SK-N-SH (cell line): ENCODE results near the gene EXOC6B. TPM values are rescaled to one million over a fixed set of nuclear protein-coding genes. Genes with fewer than 3 reads are reported as not detected.

ENCODE experiments used
- CTCF ChIA-PET: fragments of 300-600, 350-600 bp; formaldehyde crosslinking; extraction: SDS; loops from one replicate; lab custom pipeline; 2021; lab: Yijun Ruan, JAX
- POLR2A ChIA-PET: fragments of 350-600 bp; sonication (Branson Sonifier 250); formaldehyde crosslinking; extraction: SDS; loops from one replicate; lab custom pipeline; 2020; ENCODE audit warnings: antibody characterized with exemption, inconsistent platforms; lab: Yijun Ruan, JAX
- DNase-seq: peaks from one replicate; pipeline ENCODE4 v3.0.0; 2012
- H2AFZ ChIP-seq: fragments of 200-600 bp; sonication (generic); 2 replicates; pipeline ENCODE4 v1.8.1; 2016; ENCODE audit warnings: antibody characterized with exemption, mild to moderate bottlenecking, low read depth
- H3F3A ChIP-seq: fragments of 200-600 bp; sonication (generic); replicated peaks from 2 replicates; pipeline ENCODE3; 2016; ENCODE audit warnings: antibody characterized with exemption, mild to moderate bottlenecking; ENCODE audit not compliant: insufficient read depth
- H3K27ac ChIP-seq, 2 experiments: fragments of 200-500 bp in 1 of 2; fragments of 200-600 bp in 1 of 2; sonication (Bioruptor generic) in 1 of 2; sonication (generic), shearing (Covaris generic) in 1 of 2; 2 replicates each; pipeline versions ENCODE4 v1.5.1 to v1.6.1; 2014 to 2016; ENCODE audit warnings: low read depth in 2 of 2, inconsistent platforms in 1 of 2, low read length in 1 of 2, mild to moderate bottlenecking in 1 of 2, mixed read lengths in 1 of 2
- H3K27me3 ChIP-seq: fragments of 200-600 bp; sonication (generic), shearing (Covaris generic); 2 replicates; pipeline ENCODE4 v1.6.1; 2016; ENCODE audit warnings: mixed run types; ENCODE audit not compliant: insufficient read depth
- H3K36me3 ChIP-seq, 2 experiments: fragments of 200-500 bp in 1 of 2; fragments of 200-600 bp in 1 of 2; sonication (Bioruptor generic) in 1 of 2; sonication (generic) in 1 of 2; replicated peaks in 1 of 2; 2 replicates each; pipeline versions ENCODE3 to v1.5.1; 2014 to 2016; ENCODE audit warnings: low read length in 1 of 2, mild to moderate bottlenecking in 1 of 2; ENCODE audit not compliant: insufficient read depth in 2 of 2, control insufficient read depth in 1 of 2
- H3K4me1 ChIP-seq, 2 experiments: fragments of 200-500 bp in 1 of 2; fragments of 200-600 bp in 1 of 2; sonication (Bioruptor generic) in 1 of 2; sonication (generic), shearing (Covaris generic) in 1 of 2; 2 replicates each; pipeline versions ENCODE4 v1.5.1 to v1.6.1; 2014 to 2016; ENCODE audit warnings: low read depth in 1 of 2, low read length in 1 of 2, mixed run types in 1 of 2; ENCODE audit not compliant: insufficient read depth in 2 of 2, control insufficient read depth in 1 of 2
- H3K4me2 ChIP-seq: fragments of 200-600 bp; sonication (generic), shearing (Covaris generic); 2 replicates; pipeline ENCODE4 v1.6.1; 2017; ENCODE audit warnings: mixed run types
- H3K4me3 ChIP-seq, 2 experiments: fragments of 200-500 bp in 1 of 2; fragments of 200-600 bp in 1 of 2; sonication (Bioruptor generic) in 1 of 2; sonication (generic), shearing (Covaris generic) in 1 of 2; 2 replicates each; pipeline versions ENCODE4 v1.5.1 to v1.8.1; 2014 to 2016; ENCODE audit warnings: low read depth in 2 of 2, inconsistent platforms in 1 of 2, low read length in 1 of 2, mild to moderate bottlenecking in 1 of 2, mixed read lengths in 1 of 2, moderate library complexity in 1 of 2
- H3K79me2 ChIP-seq: fragments of 200-600 bp; sonication (generic); 2 replicates; pipeline ENCODE4 v1.8.1; 2017; ENCODE audit warnings: mild to moderate bottlenecking; ENCODE audit not compliant: insufficient read depth
- H3K9ac ChIP-seq: fragments of 200-600 bp; sonication (generic); 2 replicates; pipeline ENCODE4 v1.6.1; 2017; ENCODE audit warnings: mixed run types
- H3K9me2 ChIP-seq: fragments of 200-600 bp; sonication (generic); 2 replicates; pipeline ENCODE4 v1.6.1; 2017; ENCODE audit warnings: mixed run types
- H3K9me3 ChIP-seq: fragments of 200-600 bp; sonication (generic); 2 replicates; pipeline ENCODE4 v1.6.1; 2017; ENCODE audit warnings: mixed run types, mild to moderate bottlenecking, moderate library complexity
- H4K20me1 ChIP-seq: fragments of 200-600 bp; sonication (generic); 2 replicates; pipeline ENCODE4 v1.6.1; 2017; ENCODE audit warnings: mild to moderate bottlenecking, mixed run types; ENCODE audit not compliant: insufficient read depth
- CHD2 ChIP-seq: fragments of 150-350 bp; IDR thresholded peaks from 2 replicates; pipeline ENCODE4 v1.6.1; 2018; ENCODE audit warnings: low read length; ENCODE audit not compliant: partially characterized antibody
- ELF1 ChIP-seq: IDR thresholded peaks from 2 replicates; pipeline ENCODE4 v1.4.0; 2012
- EP300 ChIP-seq, 2 experiments: IDR thresholded peaks; 2 replicates each; pipeline versions ENCODE4 v1.4.0 to v1.6.1; 2012; ENCODE audit warnings: borderline replicate concordance in 1 of 2, low read depth in 1 of 2, low read length in 1 of 2
- EZH2phosphoT487 ChIP-seq: fragments of 200-600 bp; sonication (generic); IDR thresholded peaks from 2 replicates; pipeline ENCODE4 v1.6.1; 2017; ENCODE audit warnings: low read depth, mixed run types, mild to moderate bottlenecking, antibody characterized with exemption, moderate library complexity, borderline replicate concordance
- FOSL2 ChIP-seq: IDR thresholded peaks from 2 replicates; pipeline ENCODE4 v1.4.0; 2012; ENCODE audit warnings: low read depth, mild to moderate bottlenecking, moderate library complexity, borderline replicate concordance
- FOXJ3 ChIP-seq: sonication (generic); formaldehyde crosslinking; IDR thresholded peaks from 2 replicates; pipeline ENCODE4 v1.5.1; 2020; ENCODE audit warnings: mild to moderate bottlenecking, missing genetic modification reagents
- FOXM1 ChIP-seq: IDR thresholded peaks from 2 replicates; pipeline ENCODE4 v1.4.0; 2012; ENCODE audit warnings: low read depth, mild to moderate bottlenecking
- GATA2 ChIP-seq: sonication (generic); formaldehyde crosslinking; IDR thresholded peaks from 2 replicates; pipeline ENCODE4 v1.5.0; 2020; ENCODE audit warnings: mild to moderate bottlenecking, missing genetic modification reagents
- MXI1 ChIP-seq: IDR thresholded peaks from 2 replicates; pipeline ENCODE4 v1.6.1; 2012; ENCODE audit warnings: mild to moderate bottlenecking, low read depth, low read length, improper control_type of control experiment
- NFIC ChIP-seq: IDR thresholded peaks from 2 replicates; pipeline ENCODE4 v1.4.0; 2012; ENCODE audit warnings: borderline replicate concordance
- NRF1 ChIP-seq: IDR thresholded peaks from 2 replicates; pipeline ENCODE4 v1.6.1; 2012; ENCODE audit warnings: low read depth, mild to moderate bottlenecking, low read length
- POLR2AphosphoS5 ChIP-seq: IDR thresholded peaks from 2 replicates; pipeline ENCODE4 v1.6.1; 2012; ENCODE audit warnings: low read depth, low read length
- RCOR1 ChIP-seq: fragments of 150-350 bp; IDR thresholded peaks from 2 replicates; pipeline ENCODE4 v1.6.1; 2017; ENCODE audit warnings: antibody characterized with exemption, low read length
- RFX5 ChIP-seq: IDR thresholded peaks from 2 replicates; pipeline ENCODE4 v1.6.1; 2012; ENCODE audit warnings: mild to moderate bottlenecking, improper control_type of control experiment, low read length
- RXRA ChIP-seq: IDR thresholded peaks from 2 replicates; pipeline ENCODE4 v1.4.0; 2012; ENCODE audit warnings: low read depth, mild to moderate bottlenecking, borderline replicate concordance
- SIN3A ChIP-seq: IDR thresholded peaks from 2 replicates; pipeline ENCODE4 v1.6.1; 2012; ENCODE audit warnings: low read depth, mild to moderate bottlenecking, low read length, moderate library complexity, borderline replicate concordance
- SMC3 ChIP-seq: IDR thresholded peaks from 2 replicates; pipeline ENCODE4 v1.6.1; 2012; ENCODE audit warnings: low read depth, low read length, improper control_type of control experiment
- TEAD4 ChIP-seq: IDR thresholded peaks from 2 replicates; pipeline ENCODE4 v1.4.0; 2012; ENCODE audit warnings: mild to moderate bottlenecking, borderline replicate concordance; ENCODE audit not compliant: insufficient read depth
- YY1 ChIP-seq: IDR thresholded peaks from 2 replicates; pipeline ENCODE4 v1.4.0; 2012; ENCODE audit warnings: low read depth, mild to moderate bottlenecking
- WGBS: methylation state at CpG from one replicate; pipeline ENCODE4 v1.1.6; 2017; ENCODE audit warnings: low lambda C conversion rate; 5-methylcytosine and 5-hydroxymethylcytosine counted together
- polyA plus RNA-seq, 3 experiments: library from polyadenylated mRNA; depleted of rRNA; stranded (reverse); fragments of >200 nt; gene quantifications; 2 replicates each; pipeline ENCODE4 v1.2.3, GENCODE V29; 2012
- TF ChIP-seq, protein P1 (sequence below): IDR thresholded peaks from 2 replicates; pipeline ENCODE4; 2012
- TF ChIP-seq, protein P2 (sequence below): IDR thresholded peaks from 2 replicates; pipeline ENCODE4 v1.4.0; 2012; ENCODE audit warnings: low read depth, borderline replicate concordance
- TF ChIP-seq, protein P3 (sequence below): fragments of 150-350 bp; IDR thresholded peaks from 2 replicates; pipeline ENCODE4 v1.6.1; 2017; ENCODE audit warnings: antibody characterized with exemption, low read length, low read depth, borderline replicate concordance

The EXOC6B gene
- polyA plus RNA-seq, 1 of the 3 experiments (the other 2 are of a cell fraction), result 7.4 TPM

DNA sequence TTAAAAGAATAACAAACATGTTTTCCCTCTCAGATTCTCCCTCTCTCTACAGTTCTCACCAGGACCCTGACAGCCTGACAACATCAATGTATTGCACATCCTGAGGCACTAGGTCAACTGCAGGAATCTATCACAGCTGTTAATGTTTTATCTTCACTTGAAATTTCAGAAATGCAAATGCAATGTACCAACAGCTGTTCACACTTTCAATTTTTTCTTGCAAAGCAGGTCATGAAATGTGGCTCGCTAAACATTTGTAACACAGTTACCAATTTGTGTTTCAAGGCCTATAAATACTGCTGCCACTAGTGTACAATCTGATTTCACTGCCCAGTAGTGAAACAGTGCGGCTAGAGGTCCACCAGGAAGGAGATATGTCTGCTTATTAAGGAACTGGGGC lies 147.8 kb downstream of the EXOC6B start (continued):
- no peak for TF ChIP-seq EZH2phosphoT487
- no peak for TF ChIP-seq NRF1
- TF ChIP-seq, protein P1, sequence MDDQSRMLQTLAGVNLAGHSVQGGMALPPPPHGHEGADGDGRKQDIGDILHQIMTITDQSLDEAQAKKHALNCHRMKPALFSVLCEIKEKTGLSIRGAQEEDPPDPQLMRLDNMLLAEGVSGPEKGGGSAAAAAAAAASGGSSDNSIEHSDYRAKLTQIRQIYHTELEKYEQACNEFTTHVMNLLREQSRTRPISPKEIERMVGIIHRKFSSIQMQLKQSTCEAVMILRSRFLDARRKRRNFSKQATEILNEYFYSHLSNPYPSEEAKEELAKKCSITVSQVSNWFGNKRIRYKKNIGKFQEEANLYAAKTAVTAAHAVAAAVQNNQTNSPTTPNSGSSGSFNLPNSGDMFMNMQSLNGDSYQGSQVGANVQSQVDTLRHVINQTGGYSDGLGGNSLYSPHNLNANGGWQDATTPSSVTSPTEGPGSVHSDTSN, result no peak
- no peak for TF ChIP-seq TEAD4
- TF ChIP-seq RCOR1, result no peak
- no peak for TF ChIP-seq SIN3A
- no peak for TF ChIP-seq RXRA
- TF ChIP-seq EP300 (IDR thresholded peaks at IDR 0.05; ENCODE audit: borderline replicate concordance in 1 of 2, low read depth in 1 of 2, low read length in 1 of 2), result no peak
- TF ChIP-seq POLR2AphosphoS5, result no peak
- no peak for TF ChIP-seq GATA2 (CRISPR knock-in tag)
- TF ChIP-seq ELF1, result no peak
- TF ChIP-seq, all 33 proteins: peak for 0

DNA sequence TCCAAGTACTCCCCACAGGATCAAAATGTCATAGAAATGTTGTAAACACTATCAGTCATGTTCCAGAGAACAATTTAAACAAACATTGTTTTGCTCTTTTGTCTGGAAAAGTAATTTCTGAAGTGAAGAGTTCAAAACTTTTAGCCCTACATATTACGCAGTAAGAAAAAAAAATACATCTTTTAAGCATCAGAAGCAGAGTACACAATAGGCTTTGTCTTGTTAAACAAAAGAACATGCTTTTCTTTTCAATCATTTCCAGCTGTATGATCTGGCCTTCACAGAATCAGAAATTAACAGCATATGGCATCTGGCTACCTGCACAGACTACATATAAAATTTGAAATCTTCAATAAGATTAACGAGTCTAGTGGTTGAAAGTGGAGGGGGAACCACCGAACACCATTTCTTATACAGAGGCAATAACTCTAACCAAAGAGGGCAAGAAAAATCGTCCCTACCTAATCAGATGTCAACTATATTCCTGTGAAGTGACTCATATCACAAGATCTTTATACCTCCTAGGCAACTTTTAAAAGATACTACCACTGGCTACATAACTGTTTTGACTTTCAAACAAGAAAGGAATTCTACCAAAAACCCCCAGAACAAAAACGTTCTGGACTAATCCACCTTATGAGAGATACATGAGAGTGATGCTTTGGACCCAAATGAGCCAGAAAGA lies 149.3 kb downstream of the EXOC6B start:
- DNase-seq, result no peak
- TF ChIP-seq FOXM1 (0 out of 2 replicates have a peak, but pooled peaks have one; percentile 26), MXI1 (no peak), CHD2 (no peak), RCOR1 (no peak), POLR2AphosphoS5 (no peak), EP300 (IDR thresholded peaks at IDR 0.05; ENCODE audit: borderline replicate concordance in 1 of 2, low read depth in 1 of 2, low read length in 1 of 2) (peak in 1 of 2 experiments; percentile 17; a peak in 2 of 4 replicates), FOSL2 (no peak; the same call in 1 of the 2 replicates), YY1 (no peak), RFX5 (no peak), SMC3 (no peak), FOXJ3 (no peak), GATA2 (CRISPR knock-in tag) (0 out of 2 replicates have a peak, but pooled peaks have one; percentile 9), ELF1 (no peak), NFIC (no peak), NRF1 (no peak), EZH2phosphoT487 (no peak)
- TF ChIP-seq, protein P2, sequence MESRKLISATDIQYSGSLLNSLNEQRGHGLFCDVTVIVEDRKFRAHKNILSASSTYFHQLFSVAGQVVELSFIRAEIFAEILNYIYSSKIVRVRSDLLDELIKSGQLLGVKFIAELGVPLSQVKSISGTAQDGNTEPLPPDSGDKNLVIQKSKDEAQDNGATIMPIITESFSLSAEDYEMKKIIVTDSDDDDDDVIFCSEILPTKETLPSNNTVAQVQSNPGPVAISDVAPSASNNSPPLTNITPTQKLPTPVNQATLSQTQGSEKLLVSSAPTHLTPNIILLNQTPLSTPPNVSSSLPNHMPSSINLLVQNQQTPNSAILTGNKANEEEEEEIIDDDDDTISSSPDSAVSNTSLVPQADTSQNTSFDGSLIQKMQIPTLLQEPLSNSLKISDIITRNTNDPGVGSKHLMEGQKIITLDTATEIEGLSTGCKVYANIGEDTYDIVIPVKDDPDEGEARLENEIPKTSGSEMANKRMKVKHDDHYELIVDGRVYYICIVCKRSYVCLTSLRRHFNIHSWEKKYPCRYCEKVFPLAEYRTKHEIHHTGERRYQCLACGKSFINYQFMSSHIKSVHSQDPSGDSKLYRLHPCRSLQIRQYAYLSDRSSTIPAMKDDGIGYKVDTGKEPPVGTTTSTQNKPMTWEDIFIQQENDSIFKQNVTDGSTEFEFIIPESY, result no peak
- TF ChIP-seq, protein P1, result peak; percentile 27; the same call in 1 of the 2 replicates
- TF ChIP-seq, protein P3, sequence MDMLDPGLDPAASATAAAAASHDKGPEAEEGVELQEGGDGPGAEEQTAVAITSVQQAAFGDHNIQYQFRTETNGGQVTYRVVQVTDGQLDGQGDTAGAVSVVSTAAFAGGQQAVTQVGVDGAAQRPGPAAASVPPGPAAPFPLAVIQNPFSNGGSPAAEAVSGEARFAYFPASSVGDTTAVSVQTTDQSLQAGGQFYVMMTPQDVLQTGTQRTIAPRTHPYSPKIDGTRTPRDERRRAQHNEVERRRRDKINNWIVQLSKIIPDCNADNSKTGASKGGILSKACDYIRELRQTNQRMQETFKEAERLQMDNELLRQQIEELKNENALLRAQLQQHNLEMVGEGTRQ, result no peak

More for the DNA sequence above, 149.3 kb downstream of the EXOC6B start:
- WGBS, result 18% methylated on average over 5 of the region's 5 CpGs
- H2AFZ ChIP-seq, result 0 out of 2 replicates have a peak overlapping the region, but pooled peaks have one; percentile 1
- no peaks in the 10 kb centered on the region for H3K27me3 ChIP-seq
- H3K9me2 ChIP-seq, result no peaks in the 10 kb centered on the region
- peaks cover 8 to 11% of the 10 kb centered on the region in 2 experiments; a peak in 3 of 4 replicates for H3K4me1 ChIP-seq
- H3K36me3 ChIP-seq, result peaks cover 0 to 6% of the 10 kb centered on the region in 2 experiments
- H3K27ac ChIP-seq, result peak overlapping the region; percentile 68 to 74
- ChIA-PET CTCF (interaction anchor here (1.3 kb wide), 1 partner anchor 38 kb away, joined by 3 read pairs; no protein-coding TSS in a partner anchor), POLR2A (no interaction called here)
- H3F3A ChIP-seq, result peaks cover 20% of the 10 kb centered on the region
- no peaks in the 10 kb centered on the region for H3K9me3 ChIP-seq
- H3K9ac ChIP-seq, result no peak overlapping the region
- no peak overlapping the region; a peak in 1 of 4 replicates for H3K4me3 ChIP-seq
- H3K4me2 ChIP-seq, result peak overlapping the region; percentile 21; the same call in 1 of the 2 replicates
- H4K20me1 ChIP-seq, result no peaks in the 10 kb centered on the region
- no peaks in the 10 kb centered on the region for H3K79me2 ChIP-seq
